B cell (primary cell): Measurements from ENCODE around the gene STARD10. TPM values are rescaled to one million over a fixed set of nuclear protein-coding genes. Genes with fewer than 3 reads are reported as not detected.

Experiments used
- ATAC-seq: fragments of 200-7000 bp; cut with Tn5 transposase; one replicate; pipeline ENCODE4 v1.10.0; 2021; ENCODE audit warnings: low read depth, mild to moderate bottlenecking, moderate number of reproducible peaks, moderate library complexity
- CTCF ChIA-PET: fragments of 350-600 bp; sonication (Branson Sonifier 250); formaldehyde crosslinking; loops from one replicate; lab custom pipeline; 2021; ENCODE audit warnings: antibody characterized with exemption, inconsistent platforms; lab: Charles Lee
- POLR2A ChIA-PET: fragments of 350-600 bp; sonication (Branson Sonifier 250); formaldehyde crosslinking; loops from one replicate; lab custom pipeline; 2021; ENCODE audit warnings: antibody characterized with exemption; lab: Charles Lee
- DNase-seq: peaks from one replicate; pipeline ENCODE4 v3.0.0; 2013
- H2AFZ ChIP-seq: 2 replicates; pipeline ENCODE4 v1.6.1; 2012; ENCODE audit warnings: mild to moderate bottlenecking, low read depth, low read length; ENCODE audit not compliant: insufficient read depth, poor library complexity, severe bottlenecking
- H3K27ac ChIP-seq, 2 donors: 1 replicate in 1 of 2; 2 replicates in 1 of 2; pipeline ENCODE4 v1.5.1; 2012 to 2013; ENCODE audit warnings: low read length in 2 of 2, mild to moderate bottlenecking in 2 of 2, moderate library complexity in 1 of 2
- H3K27me3 ChIP-seq, 4 experiments: fragments of 200-600 bp in 1 of 4; sonication (generic) in 1 of 4; replicated peaks in 1 of 4; 1 replicate in 2 of 4; 2 replicates in 2 of 4; pipeline versions ENCODE4 v1.6.1 to v1.7.0; 2013 to 2016; ENCODE audit warnings: low read length in 3 of 4, mild to moderate bottlenecking in 2 of 4, mixed read lengths in 1 of 4, moderate library complexity in 1 of 4; ENCODE audit not compliant: insufficient read depth in 4 of 4, control insufficient read depth in 3 of 4; ENCODE audit errors: control extremely low read depth in 1 of 4
- H3K36me3 ChIP-seq, 2 experiments: replicated peaks in 1 of 2; 1 replicate in 1 of 2; 2 replicates in 1 of 2; pipeline versions ENCODE4 v1.6.1 to v1.7.1; 2013; ENCODE audit warnings: low read length in 1 of 2; ENCODE audit not compliant: insufficient read depth in 2 of 2, control insufficient read depth in 1 of 2; ENCODE audit errors: control extremely low read depth in 1 of 2, extremely low read depth in 1 of 2
- H3K4me1 ChIP-seq, 2 donors: fragments of 200-600 bp in 1 of 2; sonication (generic) in 1 of 2; 1 replicate in 1 of 2; 2 replicates in 1 of 2; pipeline versions ENCODE4 v1.5.1 to v1.6.1; 2013 to 2017; ENCODE audit warnings: low read length in 2 of 2; ENCODE audit not compliant: control insufficient read depth in 2 of 2, insufficient read depth in 2 of 2
- H3K4me2 ChIP-seq: replicated peaks from 2 replicates; pipeline ENCODE3; 2012; ENCODE audit warnings: mild to moderate bottlenecking, low read depth, low read length; ENCODE audit not compliant: poor library complexity, severe bottlenecking
- H3K4me3 ChIP-seq, 5 experiments: fragments of 200-600 bp in 1 of 5; sonication (generic) in 1 of 5; 1 replicate in 3 of 5; 2 replicates in 2 of 5; pipeline versions ENCODE4 v1.5.1 to v1.7.0; 2011 to 2016; ENCODE audit warnings: low read length in 4 of 5, mild to moderate bottlenecking in 4 of 5, low read depth in 2 of 5, control low read depth in 1 of 5, moderate library complexity in 1 of 5; ENCODE audit not compliant: insufficient read depth in 1 of 5; ENCODE audit errors: control extremely low read depth in 1 of 5, extremely low read depth in 1 of 5
- H3K79me2 ChIP-seq: fragments of 200-600 bp; sonication (generic); one replicate; pipeline ENCODE4 v1.6.0; 2016; ENCODE audit warnings: low read length; ENCODE audit not compliant: control insufficient read depth, insufficient read depth
- H3K9ac ChIP-seq: fragments of 200-600 bp; sonication (generic); 2 replicates; pipeline ENCODE4 v1.6.1; 2017; ENCODE audit warnings: mild to moderate bottlenecking, low read length, moderate library complexity
- H3K9me3 ChIP-seq, 3 donors: one replicate each; pipeline versions ENCODE4 v1.6.1 to v1.7.1; 2013; ENCODE audit warnings: low read length in 2 of 3; ENCODE audit not compliant: control insufficient read depth in 2 of 3, insufficient read depth in 1 of 3; ENCODE audit errors: control extremely low read depth in 1 of 3
- H4K20me1 ChIP-seq: 2 replicates; pipeline ENCODE4 v1.6.0; 2012; ENCODE audit warnings: mild to moderate bottlenecking, low read length; ENCODE audit not compliant: insufficient read depth, control insufficient read depth, poor library complexity, severe bottlenecking
- H3K27ac Mint-ChIP-seq: one replicate; pipeline ENCODE4 v1.8.0; 2021; ENCODE audit warnings: mixed read lengths
- H3K27me3 Mint-ChIP-seq: one replicate; pipeline ENCODE4 v1.8.0; 2021; ENCODE audit warnings: mixed read lengths
- H3K4me1 Mint-ChIP-seq: one replicate; pipeline ENCODE4 v1.8.0; 2021; ENCODE audit warnings: mixed read lengths
- H3K4me3 Mint-ChIP-seq: one replicate; pipeline ENCODE4 v1.8.0; 2021; ENCODE audit warnings: mixed read lengths
- H3K9me3 Mint-ChIP-seq: one replicate; pipeline ENCODE4 v1.8.0; 2022; ENCODE audit warnings: mixed read lengths; ENCODE audit not compliant: insufficient read depth
- EZH2 ChIP-seq: IDR thresholded peaks from 2 replicates; pipeline ENCODE4 v1.6.1; 2012; ENCODE audit warnings: borderline replicate concordance, low read depth, mild to moderate bottlenecking, moderate library complexity, low read length; ENCODE audit not compliant: insufficient read depth, poor library complexity, severe bottlenecking
- WGBS: methylation state at CpG from one replicate; pipeline ENCODE4 v1.1.5; 2013; ENCODE audit warnings: missing lambda C conversion rate; ENCODE audit not compliant: insufficient coverage; 5-methylcytosine and 5-hydroxymethylcytosine counted together
- intact Hi-C: fragments of 100-400 bp; cut with micrococcal nuclease; formaldehyde crosslinking; loops from one replicate; pipeline ENCODE4 v1.10.0; 2022
- polyA plus RNA-seq: library from polyadenylated mRNA; depleted of rRNA; stranded (reverse); fragments of >200 nt; gene quantifications from 2 replicates; pipeline ENCODE4 v1.2.3, GENCODE V29; 2012
- total RNA-seq, 2 donors: library from RNA; stranded (reverse); fragments of 120-200 nt in 1 of 2; gene quantifications; 1 replicate in 1 of 2; 2 replicates in 1 of 2; pipeline versions ENCODE4 v1.2.3 to v1.2.4, GENCODE V29; 2013 to 2022
- TF ChIP-seq, protein P1 (sequence below): fragments of 200-600 bp; IDR thresholded peaks from one replicate; pipeline ENCODE4 v1.8.0; 2022; ENCODE audit warnings: antibody characterized with exemption, mild to moderate bottlenecking

Gene STARD10
- total and polyA plus RNA-seq, 2 donors (not counting 1 experiment from before 2014, with no cell fraction given), result 37.5 to 39.2 TPM

GRCh38 chr11:72775288-72776110, 18.3 kb downstream of the STARD10 start:
- H3K27me3 Mint-ChIP-seq, result no peaks in the 10 kb centered on the region
- Histone ChIP-seq H4K20me1 (peaks cover 9% of the 10 kb centered on the region), H3K4me3 (no peak overlapping the region), H3K27ac (no peak overlapping the region), H3K9me3 (no peaks in the 10 kb centered on the region), H3K79me2 (peaks cover 20% of the 10 kb centered on the region), H3K9ac (no peak overlapping the region), H3K27me3 (no peaks in the 10 kb centered on the region), H3K4me2 (no peak overlapping the region), H3K4me1 (peaks cover 9 to 11% of the 10 kb centered on the region in 2 donors), H3K36me3 (no peaks in the 10 kb centered on the region), H2AFZ (no peak overlapping the region)
- POLR2A ChIA-PET, result no interaction called here
- no peak overlapping the region for H3K4me3 Mint-ChIP-seq
- no peak for ATAC-seq
- H3K27ac Mint-ChIP-seq, result no peak overlapping the region
- intact Hi-C loops, result no loop called here
- no peaks in the 10 kb centered on the region for H3K9me3 Mint-ChIP-seq
- no peak for DNase-seq
- 96% methylated on average over 7 of the region's 7 CpGs for WGBS
- CTCF ChIA-PET, result interaction anchor here (1.0 kb wide), 1 partner anchor 51 kb away, joined by 5 read pairs; no protein-coding TSS in a partner anchor
- TF ChIP-seq EZH2, result no peak
- TF ChIP-seq, protein P1, sequence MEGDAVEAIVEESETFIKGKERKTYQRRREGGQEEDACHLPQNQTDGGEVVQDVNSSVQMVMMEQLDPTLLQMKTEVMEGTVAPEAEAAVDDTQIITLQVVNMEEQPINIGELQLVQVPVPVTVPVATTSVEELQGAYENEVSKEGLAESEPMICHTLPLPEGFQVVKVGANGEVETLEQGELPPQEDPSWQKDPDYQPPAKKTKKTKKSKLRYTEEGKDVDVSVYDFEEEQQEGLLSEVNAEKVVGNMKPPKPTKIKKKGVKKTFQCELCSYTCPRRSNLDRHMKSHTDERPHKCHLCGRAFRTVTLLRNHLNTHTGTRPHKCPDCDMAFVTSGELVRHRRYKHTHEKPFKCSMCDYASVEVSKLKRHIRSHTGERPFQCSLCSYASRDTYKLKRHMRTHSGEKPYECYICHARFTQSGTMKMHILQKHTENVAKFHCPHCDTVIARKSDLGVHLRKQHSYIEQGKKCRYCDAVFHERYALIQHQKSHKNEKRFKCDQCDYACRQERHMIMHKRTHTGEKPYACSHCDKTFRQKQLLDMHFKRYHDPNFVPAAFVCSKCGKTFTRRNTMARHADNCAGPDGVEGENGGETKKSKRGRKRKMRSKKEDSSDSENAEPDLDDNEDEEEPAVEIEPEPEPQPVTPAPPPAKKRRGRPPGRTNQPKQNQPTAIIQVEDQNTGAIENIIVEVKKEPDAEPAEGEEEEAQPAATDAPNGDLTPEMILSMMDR, result no peak
- H3K4me1 Mint-ChIP-seq, result peaks cover 18% of the 10 kb centered on the region

GRCh38 chr11:72774499-72774898, 19.3 kb downstream of the STARD10 start:
- H3K9me3 ChIP-seq, result no peaks in the 10 kb centered on the region
- DNase-seq (no peak), ATAC-seq (no peak)
- Mint-ChIP-seq H3K9me3 (no peaks in the 10 kb centered on the region), H3K27ac (no peak overlapping the region), H3K4me1 (peaks cover 9% of the 10 kb centered on the region), H3K4me3 (no peak overlapping the region), H3K27me3 (no peaks in the 10 kb centered on the region)
- TF ChIP-seq, protein P1, result no peak
- no peak for TF ChIP-seq EZH2
- peaks cover 10% of the 10 kb centered on the region for H3K79me2 ChIP-seq
- CTCF ChIA-PET, result interaction anchor here (1.0 to 1.1 kb wide), 2 partner anchors 12 to 49 kb away, joined by 4 to 6 read pairs; no protein-coding TSS in a partner anchor
- H3K9ac ChIP-seq, result no peak overlapping the region
- H3K27me3 ChIP-seq, result no peaks in the 10 kb centered on the region
- no peak overlapping the region for H3K4me2 ChIP-seq
- POLR2A ChIA-PET, result no interaction called here
- peaks cover 0 to 1% of the 10 kb centered on the region in 2 donors for H3K4me1 ChIP-seq
- intact Hi-C loops, result no loop called here
- H2AFZ ChIP-seq, result no peak overlapping the region
- H3K4me3 ChIP-seq, result no peak overlapping the region
- no peaks in the 10 kb centered on the region for H3K36me3 ChIP-seq
- no peak overlapping the region for H3K27ac ChIP-seq
- WGBS, result 96% methylated on average over 6 of the region's 6 CpGs
- H4K20me1 ChIP-seq, result no peaks in the 10 kb centered on the region
